HG03064 (cell line): ENCODE measurements around the gene PIP5KL1.

Experiments used
- ATAC-seq: cut with Tn5 transposase; IDR thresholded peaks from one replicate; pipeline ENCODE4 v1.9.1; 2021; ENCODE audit warnings: low read depth; ENCODE audit not compliant: unreplicated experiment

PIP5KL1 gene

GRCh38 chr9:127917603-127918002, 13.0 kb downstream of the PIP5KL1 start:
- no peak for ATAC-seq

- ATAC-seq = peak; percentile 68
These were observed 13.6 kb downstream of the PIP5KL1 start, which contains the start of gene ST6GALNAC4 for GRCh38 chr9:127916720-127917581. ST6GALNAC4 (minus strand) TSS chr9:127917041; CDS start chr9:127916419, 622 bp downstream.

- no peak for ATAC-seq
These were observed 14.5 kb downstream of the PIP5KL1 start for GRCh38 chr9:127915801-127916719.

GRCh38 chr9:127915325-127915752, 15.2 kb downstream of the PIP5KL1 start:
- ATAC-seq = no peak

GRCh38 chr9:127913682-127914081, 16.9 kb downstream of the PIP5KL1 start:
- ATAC-seq = no peak

- ATAC-seq = no peak
These were observed 17.7 kb downstream of the PIP5KL1 start for GRCh38 chr9:127912882-127913281.

GRCh38 chr9:127912296-127912695, 18.3 kb downstream of the PIP5KL1 start:
- ATAC-seq = no peak

GRCh38 chr9:127910613-127911205, 19.9 kb downstream of the PIP5KL1 start:
- ATAC-seq = no peak

GRCh38 chr9:127909839-127910273, 20.7 kb downstream of the PIP5KL1 start:
- ATAC-seq = no peak

GRCh38 chr9:127908660-127908926, 22.0 kb downstream of the PIP5KL1 start:
- no peak for ATAC-seq

- ATAC-seq = no peak
These were observed 22.5 kb downstream of the PIP5KL1 start for GRCh38 chr9:127907867-127908659.

- no peak for ATAC-seq
These were observed 24.8 kb downstream of the PIP5KL1 start for GRCh38 chr9:127905788-127906191.

GRCh38 chr9:127905004-127905728, 25.4 kb downstream of the PIP5KL1 start:
- ATAC-seq = no peak

GRCh38 chr9:127904561-127905003, 26.0 kb downstream of the PIP5KL1 start:
- ATAC-seq = no peak

- no peak for ATAC-seq
These were observed 26.8 kb downstream of the PIP5KL1 start for GRCh38 chr9:127903557-127904475.

- peak; percentile 39 for ATAC-seq
These were observed 31.2 kb downstream of the PIP5KL1 start, which contains the start of gene ST6GALNAC6 for GRCh38 chr9:127899128-127899943. ST6GALNAC6 (minus strand) TSS chr9:127899603; CDS start chr9:127897981, 1,622 bp downstream.

GRCh38 chr9:127898433-127899127, 32.0 kb downstream of the PIP5KL1 start:
- no peak for ATAC-seq
